NCI-H526 (cell line): ENCODE results near the gene ORC6.
A peak's percentile ranks its signal among the peaks of the same experiment; 100 is the strongest.
"Not testable (repeated sequence)": the region's sequence is repeated elsewhere in the genome, so short reads cannot be mapped to it uniquely, and the experiment has no call there.

Experiments
- DNase-seq, 2 experiments: peaks; one replicate each; lab custom pipeline; 2025; lab: John Stamatoyannopoulos, UW

Gene ORC6

DNA sequence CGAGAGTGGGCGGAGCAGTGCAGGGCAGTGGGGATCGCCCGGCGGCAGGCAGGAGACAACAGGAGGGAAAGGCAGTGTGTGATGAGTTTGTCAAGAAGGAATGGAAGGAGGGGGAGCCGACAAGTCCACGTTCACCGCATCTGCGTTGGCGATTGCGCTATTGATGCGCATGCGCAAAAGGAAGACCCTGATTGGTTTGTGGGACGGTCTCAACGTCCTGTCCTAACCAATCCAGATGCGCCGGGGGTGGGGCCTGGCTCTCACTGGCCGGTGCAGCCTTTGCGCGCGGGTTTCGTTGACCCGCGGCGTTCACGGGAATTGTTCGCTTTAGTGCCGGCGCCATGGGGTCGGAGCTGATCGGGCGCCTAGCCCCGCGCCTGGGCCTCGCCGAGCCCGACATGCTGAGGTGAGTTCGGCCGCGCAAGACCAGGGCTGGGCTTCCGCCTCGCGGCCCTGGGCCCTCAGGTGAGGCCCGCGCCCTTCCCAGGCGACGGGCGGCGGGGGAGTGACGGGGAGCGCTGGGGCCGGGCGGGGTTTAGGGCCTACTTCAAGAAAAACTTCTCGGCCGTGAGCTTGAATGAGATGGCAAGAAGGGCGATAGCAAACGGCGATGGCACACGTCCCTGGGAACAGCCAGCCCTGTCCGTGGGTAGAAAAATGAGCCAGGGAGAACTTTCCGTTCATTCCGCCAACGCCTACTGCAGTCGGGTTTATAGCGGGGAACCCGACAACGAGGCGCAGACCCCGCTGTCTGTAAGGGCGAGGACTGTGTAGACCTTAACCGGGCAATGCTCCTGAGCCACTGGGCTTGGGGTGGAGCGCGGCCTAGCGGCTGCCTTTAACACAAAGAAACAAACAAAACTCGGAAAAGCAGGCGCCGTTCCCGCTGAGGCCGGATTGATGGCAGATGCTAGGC is at the start of gene ORC6:
Gene ORC6, plus strand, starts transcription at position 295 of the 916 bp plus-strand sequence. Its CDS starts 47 bp downstream, at position 342.
- DNase-seq: peak; percentile 96 to 98

DNA sequence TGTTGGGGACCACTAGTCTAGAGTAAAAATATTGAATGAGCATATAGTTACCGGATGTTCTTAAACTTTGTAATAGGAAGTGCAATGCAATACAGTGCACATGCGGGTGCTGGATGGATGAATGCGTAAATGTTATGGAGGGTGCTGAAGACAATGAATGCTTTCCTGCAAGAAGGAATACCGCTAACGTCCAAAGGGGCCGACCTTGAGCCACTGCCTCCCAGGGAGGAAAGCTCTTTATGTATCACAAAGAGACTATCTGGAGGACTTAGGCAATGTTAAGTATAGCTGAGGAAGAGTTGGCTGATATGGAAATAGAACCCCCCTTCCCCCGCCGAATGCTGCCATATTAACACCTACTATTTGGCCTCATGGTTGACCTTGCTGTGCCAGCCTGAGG is 40.8 kb upstream of the ORC6 start:
- no peak for DNase-seq

DNA sequence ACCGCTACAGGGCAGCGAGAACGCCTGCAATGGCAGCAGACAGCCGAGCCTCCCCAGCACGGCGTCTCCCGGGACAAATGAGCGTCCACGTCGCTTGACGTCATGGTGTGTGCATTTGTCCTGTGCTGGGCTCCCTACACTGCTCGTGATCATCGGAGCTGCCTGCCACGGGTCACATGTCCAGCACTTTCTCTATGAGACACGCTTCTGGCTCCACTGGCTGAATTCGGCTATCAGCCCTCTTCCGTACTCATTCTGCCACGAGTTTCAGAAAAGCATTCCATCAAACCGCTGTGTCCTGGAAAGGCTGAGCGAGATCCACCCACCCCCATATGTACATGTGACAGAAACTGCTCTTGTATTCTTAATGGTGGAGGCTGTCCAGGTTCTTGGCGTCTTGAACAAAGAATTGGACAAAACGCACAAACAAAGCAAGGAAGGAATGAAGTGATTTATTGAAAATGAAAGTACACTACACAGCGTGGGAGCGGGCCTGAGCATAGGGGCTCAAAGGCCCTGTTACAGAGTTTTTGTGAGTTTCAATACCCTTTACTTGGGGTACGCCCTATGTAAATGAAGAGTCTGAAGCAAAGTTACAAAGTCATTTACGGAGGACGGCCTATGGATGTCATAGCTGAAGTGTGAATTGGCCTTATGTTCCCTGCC is 39.7 kb upstream of the ORC6 start:
- peak in 1 of 2 experiments; percentile 16 for DNase-seq

GRCh38 chr16:46650254-46650623 is 39.2 kb upstream of the ORC6 start:
- no peak for DNase-seq

- no peak for DNase-seq
Observed at GRCh38 chr16:46651305-46651704, 38.2 kb upstream of the ORC6 start.

DNA sequence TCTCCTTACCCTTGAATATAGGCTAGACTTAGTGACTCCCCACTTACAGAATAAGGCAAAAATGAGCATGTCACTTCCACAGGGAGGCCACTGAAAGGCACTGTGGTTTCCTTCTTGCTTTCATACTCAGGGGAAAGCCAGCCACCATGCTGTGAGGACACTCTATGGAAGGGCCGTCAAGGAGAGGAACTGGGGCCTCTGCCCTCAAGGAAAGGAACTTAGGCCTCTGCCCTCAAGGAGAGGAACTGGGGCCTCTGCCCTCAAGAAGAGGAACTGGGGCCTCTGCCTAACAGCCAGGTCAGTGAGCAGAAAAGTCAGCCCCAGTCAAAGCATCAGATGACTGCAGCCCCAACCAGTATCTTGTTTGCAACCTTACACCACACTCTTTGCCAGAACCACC is 30.5 kb upstream of the ORC6 start:
- no peak for DNase-seq

GRCh38 chr16:46662123-46662522 is 27.3 kb upstream of the ORC6 start:
- no peak for DNase-seq

DNA sequence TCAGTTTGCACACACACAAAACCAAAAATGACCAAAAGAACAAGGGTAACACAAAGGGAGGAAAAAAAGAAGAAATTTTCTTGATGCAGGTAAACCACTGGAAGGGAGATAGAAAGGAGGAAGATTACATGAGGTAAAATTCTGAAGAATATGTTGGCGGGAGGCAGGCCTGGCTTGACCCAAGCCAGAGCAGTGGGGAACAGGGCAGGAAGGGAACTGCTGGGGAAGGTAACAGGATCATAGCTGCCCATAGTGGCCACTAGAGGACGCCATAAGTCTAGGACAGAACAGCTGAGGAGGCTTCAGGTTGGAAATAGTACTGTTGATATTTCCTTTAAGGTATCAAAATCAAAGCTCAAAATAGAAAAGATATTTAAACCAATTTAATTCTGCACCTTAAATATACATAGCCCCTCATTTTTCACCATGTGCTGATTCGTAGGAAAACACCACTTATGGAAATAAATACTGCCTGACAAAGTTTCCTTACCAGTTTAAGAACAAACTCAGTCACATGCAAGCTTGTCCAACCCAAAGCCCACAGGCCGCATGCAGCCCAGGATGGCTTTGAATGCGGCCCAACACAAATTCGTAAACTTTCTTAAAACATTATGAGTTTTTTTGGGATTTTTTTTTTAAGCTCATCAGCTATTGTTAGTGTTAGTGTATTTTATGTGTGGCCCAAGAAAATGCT is 16.0 kb upstream of the ORC6 start:
- DNase-seq: peak; percentile 8 to 66

GRCh38 chr16:46677943-46678342 is 11.5 kb upstream of the ORC6 start:
- not testable (repeated sequence) for DNase-seq

GRCh38 chr16:46681867-46682266 is 7.6 kb upstream of the ORC6 start:
- DNase-seq: not testable (repeated sequence)

GRCh38 chr16:46686815-46687473 is 2.5 kb upstream of the ORC6 start:
- no peak for DNase-seq

DNA sequence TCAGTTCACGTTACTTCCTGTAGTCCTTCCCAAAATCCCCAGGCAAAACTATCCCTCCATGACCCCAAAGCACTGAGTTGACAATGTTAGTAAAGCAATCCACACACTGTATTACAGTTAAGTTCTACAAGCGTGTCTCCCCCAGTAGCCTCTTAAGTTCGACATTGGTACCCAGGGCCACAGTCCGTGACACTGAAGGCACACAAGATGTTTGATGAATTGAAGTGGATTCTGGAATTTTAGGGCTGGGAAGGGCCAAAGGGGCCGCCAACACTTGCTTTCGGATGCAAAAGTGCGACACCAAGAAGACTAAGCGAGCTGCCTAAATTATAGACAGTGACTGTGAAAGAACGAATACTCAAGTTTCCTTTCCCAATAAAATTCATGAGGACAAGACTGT is 2.0 kb upstream of the ORC6 start:
- DNase-seq: no peak

- DNase-seq: no peak
Observed at GRCh38 chr16:46688101-46688653, 1.3 kb upstream of the ORC6 start.

DNA sequence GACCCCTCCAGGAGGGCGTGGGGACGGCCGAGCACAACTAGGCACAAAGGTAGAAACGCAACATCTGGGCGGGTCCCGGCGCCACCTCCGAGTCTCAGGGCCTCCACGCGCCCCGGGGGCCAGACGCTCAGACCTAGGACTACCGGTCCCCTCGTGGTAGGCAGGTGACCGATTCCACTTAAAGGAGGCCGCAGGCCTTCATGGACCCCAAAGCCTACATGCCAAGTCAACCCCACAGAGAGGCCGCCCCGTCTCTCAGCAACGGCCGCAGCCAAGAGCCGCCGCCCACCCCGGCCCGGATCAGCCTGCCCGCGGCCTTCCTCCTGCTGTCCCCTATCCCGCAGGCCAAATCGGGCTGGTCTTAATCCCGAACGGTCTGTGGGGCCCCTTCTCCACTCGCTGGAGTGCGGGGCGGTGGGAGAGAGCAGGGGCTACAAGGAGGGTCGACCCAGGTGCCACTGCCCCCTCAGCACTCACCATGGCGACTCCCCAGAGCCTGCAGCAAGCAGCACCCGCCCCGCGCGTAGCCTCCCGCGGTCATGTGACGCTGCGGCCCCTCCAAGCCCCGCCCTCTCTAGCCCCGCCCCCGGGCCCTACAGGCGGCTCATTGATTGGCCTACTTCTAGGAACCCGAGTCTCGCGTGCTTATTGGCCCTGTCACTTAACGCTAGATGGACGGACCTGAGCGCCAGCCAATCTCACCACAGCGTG is 650 bp upstream of the ORC6 start, which contains the start of gene VPS35:
Gene VPS35, minus strand, starts transcription at position 525 of the 711 bp plus-strand sequence. Its CDS starts 45 bp downstream, at position 480.
- peak; percentile 97 to 98 for DNase-seq

GRCh38 chr16:46690281-46691178 is 1.1 kb downstream of the ORC6 start:
- no peak for DNase-seq

GRCh38 chr16:46691726-46692125 is 2.3 kb downstream of the ORC6 start:
- peak; percentile 50 to 54 for DNase-seq

- DNase-seq: no peak
Observed at GRCh38 chr16:46693598-46693997, 4.1 kb downstream of the ORC6 start.

DNA sequence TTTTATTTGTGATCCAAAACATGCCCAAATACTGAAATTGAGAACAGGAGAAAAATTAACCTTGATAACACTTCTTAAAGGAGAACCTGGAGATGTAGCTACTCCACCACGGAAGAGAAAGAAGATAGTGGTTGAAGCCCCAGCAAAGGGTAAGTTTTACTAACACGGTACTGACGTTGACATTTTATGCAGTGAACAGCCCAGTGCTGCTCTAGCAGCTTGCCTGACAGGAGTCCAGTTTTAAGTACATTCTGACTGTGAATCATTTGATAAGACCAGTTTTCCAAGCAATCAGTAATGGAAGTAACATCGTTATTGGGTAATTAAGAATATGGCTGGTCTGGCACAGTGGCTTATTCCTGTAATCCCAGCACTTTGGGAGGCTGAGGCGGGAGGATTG is 6.5 kb downstream of the ORC6 start:
- no peak for DNase-seq

- DNase-seq: no peak
Observed at GRCh38 chr16:46696957-46697356, 7.5 kb downstream of the ORC6 start.

GRCh38 chr16:46700048-46700447 is 10.6 kb downstream of the ORC6 start:
- no peak for DNase-seq
